GM18526 (cell line): ENCODE measurements around the gene ANG.

Source experiments
- POLR2A ChIP-seq: IDR thresholded peaks from 3 replicates; pipeline ENCODE4 v1.6.1; 2011; ENCODE audit not compliant: insufficient read length; ENCODE audit errors: extremely low read depth

The ANG gene

GRCh38 chr14:20714593-20715250 lies 26.2 kb downstream of the ANG start:
- TF ChIP-seq POLR2A, result no peak

DNA sequence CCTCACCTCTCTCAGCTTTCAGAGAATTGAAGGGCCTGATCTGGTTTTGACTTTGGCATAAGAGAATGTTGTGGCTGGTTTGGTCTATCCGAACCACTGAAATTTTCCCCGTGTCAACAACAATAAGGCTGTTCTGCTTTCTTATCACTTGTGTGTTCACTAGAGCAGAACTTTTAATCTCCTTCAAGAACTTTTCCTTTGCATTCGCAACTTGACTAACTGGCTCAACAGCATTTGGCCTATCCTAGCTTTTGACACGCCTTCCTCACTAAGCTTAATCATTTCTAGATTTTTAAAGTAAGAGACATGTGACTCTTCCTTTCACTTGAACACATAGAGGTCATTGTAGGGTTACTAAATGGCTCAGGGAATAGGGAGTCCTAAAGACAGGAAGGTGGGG lies 31.2 kb downstream of the ANG start:
- no peak for TF ChIP-seq POLR2A

DNA sequence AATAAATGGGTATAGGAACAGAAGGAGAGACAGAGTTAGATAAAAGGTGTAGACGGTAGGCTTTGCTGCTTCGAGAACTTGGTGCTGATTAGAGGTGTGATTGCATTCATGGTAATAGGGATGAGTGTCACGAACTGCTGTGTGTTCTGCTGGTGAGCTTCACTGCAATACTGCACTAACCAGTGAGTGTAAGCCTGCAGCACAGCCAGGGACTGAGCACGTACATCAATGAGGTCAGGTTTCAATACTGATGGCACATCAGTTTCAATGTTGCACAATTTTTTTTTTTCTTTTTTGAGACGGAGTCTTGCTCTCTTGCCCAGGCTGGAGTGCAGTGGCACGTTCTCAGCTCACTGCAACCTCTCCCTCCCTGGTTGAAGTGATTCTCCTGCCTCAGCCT lies 32.2 kb downstream of the ANG start:
- no peak for TF ChIP-seq POLR2A

- no peak for TF ChIP-seq POLR2A
These were observed 33.5 kb downstream of the ANG start for GRCh38 chr14:20722016-20722415.

GRCh38 chr14:20723488-20723887 lies 34.9 kb downstream of the ANG start:
- no peak for TF ChIP-seq POLR2A

- no peak for TF ChIP-seq POLR2A
These were observed 38.0 kb downstream of the ANG start for GRCh38 chr14:20726531-20726930.

DNA sequence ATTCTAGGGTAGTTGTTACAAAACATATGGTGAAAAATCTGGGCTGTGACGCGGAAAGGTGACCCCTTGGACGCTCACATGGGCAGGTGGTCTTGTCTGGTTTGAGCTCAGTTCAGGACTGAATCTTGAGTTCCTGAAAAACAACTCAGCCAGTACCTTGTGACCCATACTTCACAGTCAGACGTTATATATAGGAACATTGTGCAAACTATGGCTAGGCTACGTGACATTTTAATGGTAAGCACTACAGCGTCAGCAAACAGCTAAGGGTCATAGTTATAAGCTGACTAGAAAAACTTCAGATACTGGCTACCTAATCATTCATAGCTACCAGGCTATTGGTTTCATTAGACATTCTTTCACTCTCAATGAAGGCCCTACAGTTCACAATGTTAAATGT lies 42.3 kb downstream of the ANG start:
- no peak for TF ChIP-seq POLR2A

DNA sequence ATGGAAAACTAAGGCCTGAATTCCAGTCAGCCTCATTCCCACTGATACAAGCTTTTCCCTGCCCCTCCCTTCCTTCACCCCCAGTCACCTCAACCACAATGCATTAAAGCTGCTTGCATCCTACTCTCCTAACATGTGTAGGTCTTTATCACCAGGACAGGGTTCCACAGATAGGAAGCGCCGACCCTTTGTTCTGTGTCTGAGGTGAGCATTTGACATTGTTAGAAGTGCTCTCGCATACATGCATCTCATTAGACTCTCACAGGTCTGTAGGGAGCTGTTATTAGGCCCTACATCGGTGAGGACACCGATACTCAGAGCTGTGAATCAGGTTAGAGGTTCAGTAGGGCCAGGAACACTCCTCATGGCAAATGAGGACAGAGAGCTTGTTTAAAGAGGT lies 43.9 kb downstream of the ANG start:
- TF ChIP-seq POLR2A, result no peak

DNA sequence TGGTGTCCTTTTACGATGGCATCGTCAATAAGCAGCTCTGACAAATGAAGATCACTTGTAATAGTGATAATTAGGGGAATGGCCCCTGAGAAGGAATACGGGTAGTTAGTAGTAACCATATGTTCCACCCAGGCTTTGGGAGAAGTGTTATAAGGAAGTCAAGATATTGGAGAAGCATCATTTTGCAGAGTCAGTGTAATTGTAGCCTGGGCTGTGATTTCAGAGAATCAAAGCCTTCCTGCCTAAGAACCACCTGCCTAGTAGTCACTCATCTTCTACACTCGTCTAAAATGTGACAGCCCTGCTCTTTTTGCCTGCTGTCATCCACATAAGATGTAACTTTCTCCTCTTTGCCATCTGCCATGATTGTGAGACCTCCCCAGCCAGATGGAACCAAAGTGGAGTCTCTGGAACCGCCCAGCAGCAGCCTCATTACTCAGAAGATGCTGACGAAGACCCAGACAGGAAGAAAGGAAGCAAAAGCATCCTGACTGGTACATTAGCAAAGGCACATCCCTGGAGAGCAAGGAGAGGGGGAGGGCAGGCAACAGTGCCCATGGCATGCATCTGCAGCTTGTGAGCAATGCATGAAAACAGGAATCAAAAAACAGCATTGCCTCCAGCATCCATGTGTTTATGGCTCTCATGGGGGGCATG lies 44.5 kb downstream of the ANG start:
- no peak for TF ChIP-seq POLR2A

- no peak for TF ChIP-seq POLR2A
These were observed 45.3 kb downstream of the ANG start for GRCh38 chr14:20733684-20734429.

GRCh38 chr14:20734430-20734806 lies 45.9 kb downstream of the ANG start:
- no peak for TF ChIP-seq POLR2A

GRCh38 chr14:20742132-20742531 lies 53.6 kb downstream of the ANG start:
- no peak for TF ChIP-seq POLR2A

GRCh38 chr14:20743556-20743955 lies 55.0 kb downstream of the ANG start:
- TF ChIP-seq POLR2A, result no peak
